ENCODE results near the gene SULT1E1.

DNA sequence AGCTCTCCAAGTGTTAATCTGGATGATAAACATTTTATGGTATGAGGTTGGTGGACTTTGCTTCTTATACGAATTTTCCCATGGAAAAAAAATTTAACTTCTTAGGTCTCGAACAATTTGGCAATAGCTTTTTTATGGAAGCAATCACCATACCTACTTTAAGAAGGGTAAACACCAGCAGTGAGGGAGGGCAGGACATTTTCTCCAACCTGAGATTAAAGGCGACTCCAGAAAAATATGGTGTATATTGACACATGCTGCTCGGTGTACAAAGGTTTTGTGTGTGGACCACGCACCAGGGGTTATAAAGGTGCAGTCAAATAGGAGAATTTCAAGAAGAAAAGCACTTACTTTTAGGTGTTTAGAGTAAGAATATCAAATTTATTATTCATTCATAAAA, 34.2 kb upstream of the SULT1E1 start:
- TF ChIP-seq YY1 (IDR thresholded peaks at IDR 0.05; ENCODE audit: insufficient read depth, insufficient read length) (no peak), ZNF274 (IDR thresholded peaks at IDR 0.05; ENCODE audit: low read depth, low read length) (no peak), SUZ12 (IDR thresholded peaks at IDR 0.05; ENCODE audit: extremely low read depth, insufficient read depth, insufficient read length) (no peak)
